A549 (cell line): ENCODE measurements around the gene MBNL2.
A peak's percentile ranks its signal among the peaks of the same experiment; 100 is the strongest.

ENCODE experiments used
- CHD2 ChIP-seq: fragments of 150-350 bp; IDR thresholded peaks from 2 replicates; pipeline ENCODE4 v1.6.1; 2014; ENCODE audit warnings: low read length; ENCODE audit not compliant: partially characterized antibody
- EHMT2 ChIP-seq: fragments of 200-600 bp; sonication (generic); IDR thresholded peaks from 2 replicates; pipeline ENCODE4 v1.6.1; 2016; ENCODE audit warnings: antibody characterized with exemption, low read depth, mild to moderate bottlenecking, moderate library complexity
- EP300 ChIP-seq, 2 experiments: fragments of >200 bp; sonication (Bioruptor Twin); formaldehyde crosslinking; IDR thresholded peaks; 2 replicates in 1 of 2; 3 replicates in 1 of 2; pipeline ENCODE4 v1.6.1; 2016 to 2017
- HEYL ChIP-seq: fragments of 250-450 bp; sonication (Bioruptor Pico); IDR thresholded peaks from 2 replicates; pipeline ENCODE4 v1.8.0; 2021; ENCODE audit warnings: mild to moderate bottlenecking, moderate library complexity
- KDM5A ChIP-seq: fragments of 200-600 bp; sonication (generic); IDR thresholded peaks from 2 replicates; pipeline ENCODE4 v1.6.1; 2016; ENCODE audit warnings: antibody characterized with exemption, mild to moderate bottlenecking
- MAFK ChIP-seq: fragments of 450-650 bp; IDR thresholded peaks from 2 replicates; pipeline ENCODE4 v1.6.1; 2014; ENCODE audit not compliant: partially characterized antibody
- POLR2A ChIP-seq: IDR thresholded peaks from 2 replicates; pipeline ENCODE4 v1.6.1; 2012; ENCODE audit warnings: mild to moderate bottlenecking, low read length
- ZC3H11A ChIP-seq: fragments of 450-650 bp; IDR thresholded peaks from 2 replicates; pipeline ENCODE4 v1.6.1; 2014; ENCODE audit warnings: antibody characterized with exemption, mild to moderate bottlenecking
- TF ChIP-seq, protein P1 (sequence below): fragments of >200 bp; sonication (Bioruptor Twin); formaldehyde crosslinking; IDR thresholded peaks from 3 replicates; pipeline ENCODE4 v1.5.1; 2016

DNA sequence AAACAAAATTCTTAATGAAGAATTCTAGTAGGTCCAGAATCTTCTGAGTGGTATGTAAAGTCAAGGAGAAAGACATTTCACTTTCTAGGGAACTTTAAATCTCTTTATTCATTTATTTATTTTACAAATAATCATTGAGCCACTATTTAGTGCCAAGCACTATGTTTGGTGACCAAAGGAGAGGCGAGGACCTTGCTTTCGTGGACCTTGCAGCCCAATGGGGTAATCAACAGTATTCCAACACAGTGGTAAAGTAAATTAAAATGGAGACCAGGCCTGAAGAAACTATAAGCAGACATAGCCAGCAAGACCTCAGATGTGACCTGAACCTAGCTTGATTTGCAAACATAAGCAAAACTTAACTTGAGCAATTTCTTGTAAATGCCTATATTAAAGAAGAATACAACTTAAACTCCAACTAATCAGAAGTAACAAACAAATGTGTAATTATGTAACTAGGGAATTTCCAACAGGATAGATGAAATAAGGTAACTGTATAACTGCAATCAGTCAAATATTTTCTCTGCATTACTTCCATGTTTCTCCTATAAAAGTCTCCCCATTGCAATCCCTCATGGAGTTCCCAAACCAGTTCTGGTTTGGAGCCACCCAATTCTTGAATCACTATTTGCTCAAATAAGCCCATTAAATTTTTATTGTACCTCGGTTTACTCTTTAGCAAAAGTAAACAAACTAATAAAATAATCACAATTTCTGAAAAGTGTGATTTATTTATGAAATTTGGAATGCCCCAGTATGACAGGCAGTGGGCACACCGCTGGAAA is 67.6 kb downstream of the MBNL2 start:
- TF ChIP-seq ZC3H11A (no peak), KDM5A (no peak), EHMT2 (no peak), POLR2A (no peak), HEYL (CRISPR knock-in tag) (no peak), CHD2 (no peak), EP300 (IDR thresholded peaks at IDR 0.05) (no peak), MAFK (peak; percentile 8)
- TF ChIP-seq, protein P1, sequence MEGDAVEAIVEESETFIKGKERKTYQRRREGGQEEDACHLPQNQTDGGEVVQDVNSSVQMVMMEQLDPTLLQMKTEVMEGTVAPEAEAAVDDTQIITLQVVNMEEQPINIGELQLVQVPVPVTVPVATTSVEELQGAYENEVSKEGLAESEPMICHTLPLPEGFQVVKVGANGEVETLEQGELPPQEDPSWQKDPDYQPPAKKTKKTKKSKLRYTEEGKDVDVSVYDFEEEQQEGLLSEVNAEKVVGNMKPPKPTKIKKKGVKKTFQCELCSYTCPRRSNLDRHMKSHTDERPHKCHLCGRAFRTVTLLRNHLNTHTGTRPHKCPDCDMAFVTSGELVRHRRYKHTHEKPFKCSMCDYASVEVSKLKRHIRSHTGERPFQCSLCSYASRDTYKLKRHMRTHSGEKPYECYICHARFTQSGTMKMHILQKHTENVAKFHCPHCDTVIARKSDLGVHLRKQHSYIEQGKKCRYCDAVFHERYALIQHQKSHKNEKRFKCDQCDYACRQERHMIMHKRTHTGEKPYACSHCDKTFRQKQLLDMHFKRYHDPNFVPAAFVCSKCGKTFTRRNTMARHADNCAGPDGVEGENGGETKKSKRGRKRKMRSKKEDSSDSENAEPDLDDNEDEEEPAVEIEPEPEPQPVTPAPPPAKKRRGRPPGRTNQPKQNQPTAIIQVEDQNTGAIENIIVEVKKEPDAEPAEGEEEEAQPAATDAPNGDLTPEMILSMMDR, result no peak
